K562 (cell line): ENCODE measurements around the gene ATP6V0A4. TPM values are rescaled to one million over a fixed set of nuclear protein-coding genes. Genes with fewer than 3 reads are reported as not detected.

Experiments used
- ATAC-seq: fragments of 200-7000 bp; cut with Tn5 transposase; 3 replicates; pipeline ENCODE4 v1.9.1; 2020; ENCODE audit warnings: moderate library complexity
- BruUV-seq: library from RNA; stranded (reverse); fragments of 400-500 nt; replicated peaks from 2 replicates; lab custom pipeline; 2021; lab: Mats Ljungman, UMichigan
- CTCF ChIA-PET: fragments of 300-600 bp; formaldehyde crosslinking; extraction: SDS; loops from one replicate; lab custom pipeline; 2021; ENCODE audit warnings: low intra/inter-chr PET ratio; lab: Yijun Ruan, JAX
- POLR2A ChIA-PET: fragments of 300-600, 350-650 bp; sonication (Branson Sonifier 250); formaldehyde crosslinking; extraction: SDS; loops from one replicate; lab custom pipeline; 2021; ENCODE audit warnings: antibody characterized with exemption, inconsistent platforms; lab: Yijun Ruan, JAX
- DNase-seq, 4 experiments: peaks; one replicate each; pipeline versions ENCODE4 v3.0.0 to v3.0.0-alpha.2; 2011 to 2018; ENCODE audit warnings: low spot score in 3 of 4, mixed read lengths in 3 of 4; ENCODE audit errors: extremely low read depth in 1 of 4
- FAIRE-seq: peaks from 2 replicates; lab custom pipeline; 2011; peaks lifted over from hg19 to GRCh38; lab: Jason Lieb, UNC
- H2AFZ ChIP-seq: 2 replicates; pipeline ENCODE4 v1.6.0; 2011; ENCODE audit warnings: low read depth, low read length, control low read depth, inconsistent platforms
- H3K27ac ChIP-seq: fragments of 200-600 bp; 3 replicates; pipeline ENCODE4 v1.8.0; 2011; ENCODE audit warnings: low read depth, mild to moderate bottlenecking, control low read depth, inconsistent platforms, low read length, moderate library complexity, mixed read lengths; ENCODE audit errors: extremely low read depth
- H3K27me3 ChIP-seq, 2 experiments: fragments of 300-600 bp in 1 of 2; 2 replicates in 1 of 2; 3 replicates in 1 of 2; pipeline versions ENCODE4 v1.6.0 to v1.8.0; 2011; ENCODE audit warnings: inconsistent platforms in 2 of 2, low read length in 2 of 2, mild to moderate bottlenecking in 1 of 2, mixed read lengths in 1 of 2, moderate library complexity in 1 of 2; ENCODE audit not compliant: control insufficient read depth in 2 of 2, insufficient read depth in 2 of 2
- H3K36me3 ChIP-seq: fragments of 300-600 bp; 3 replicates; pipeline ENCODE4 v1.8.0; 2011; ENCODE audit warnings: mild to moderate bottlenecking, low read length, inconsistent platforms; ENCODE audit not compliant: control insufficient read depth, insufficient read depth
- H3K4me1 ChIP-seq, 2 experiments: fragments of 200-600 bp in 1 of 2; replicated peaks in 1 of 2; 2 replicates in 1 of 2; 3 replicates in 1 of 2; pipeline versions ENCODE4 v1.5.1 to v1.8.0; 2011; ENCODE audit warnings: inconsistent platforms in 2 of 2, low read length in 2 of 2, mild to moderate bottlenecking in 1 of 2, mixed read lengths in 1 of 2, moderate library complexity in 1 of 2; ENCODE audit not compliant: control insufficient read depth in 2 of 2, insufficient read depth in 2 of 2
- H3K4me2 ChIP-seq: 2 replicates; pipeline ENCODE4 v1.6.1; 2011; ENCODE audit warnings: low read length, control low read depth, inconsistent platforms, mixed read lengths; ENCODE audit not compliant: insufficient read depth
- H3K4me3 ChIP-seq: fragments of 200-600 bp; sonication (generic), shearing (Covaris generic); 2 replicates; pipeline ENCODE4 v1.5.1; 2016; ENCODE audit warnings: control low read depth, inconsistent platforms
- H3K79me2 ChIP-seq: fragments of 200-600 bp; 3 replicates; pipeline ENCODE4 v1.8.0; 2011; ENCODE audit warnings: low read length, inconsistent platforms; ENCODE audit not compliant: control insufficient read depth, insufficient read depth
- H3K9ac ChIP-seq, 2 experiments: 2 replicates each; pipeline versions ENCODE4 v1.6.0 to v1.6.1; 2011; ENCODE audit warnings: low read depth in 2 of 2, low read length in 2 of 2, control low read depth in 1 of 2, inconsistent platforms in 1 of 2, mild to moderate bottlenecking in 1 of 2, mixed read lengths in 1 of 2; ENCODE audit not compliant: insufficient read depth in 1 of 2
- H3K9me1 ChIP-seq: one replicate; pipeline ENCODE4 v1.6.0; 2011; ENCODE audit warnings: inconsistent platforms, mild to moderate bottlenecking, low read length, moderate library complexity; ENCODE audit not compliant: control insufficient read depth, insufficient read depth
- H3K9me3 ChIP-seq: replicated peaks from 2 replicates; pipeline ENCODE4 v1.5.1; 2011; ENCODE audit warnings: low read depth, low read length, inconsistent platforms; ENCODE audit not compliant: control insufficient read depth, insufficient read depth
- H4K20me1 ChIP-seq: replicated peaks from 2 replicates; pipeline ENCODE4 v1.6.1; 2011; ENCODE audit warnings: low read length, inconsistent platforms, mixed read lengths; ENCODE audit not compliant: control insufficient read depth, insufficient read depth
- CEBPB ChIP-seq: fragments of 450-650 bp; IDR thresholded peaks from 2 replicates; pipeline ENCODE4 v1.6.1; 2016; ENCODE audit warnings: missing genetic modification characterization, missing compliant biosample characterization
- PTRF ChIP-seq: fragments of 450-650 bp; IDR thresholded peaks from 2 replicates; pipeline ENCODE4 v1.6.1; 2016; ENCODE audit warnings: mild to moderate bottlenecking, missing genetic modification characterization, missing compliant biosample characterization
- ZNF740 ChIP-seq, 3 experiments: fragments of 200-800 bp in 1 of 3; sonication (Bioruptor generic) in 1 of 3; sonication (generic) in 1 of 3; formaldehyde crosslinking in 1 of 3; IDR thresholded peaks; 2 replicates each; pipeline versions ENCODE4 v1.6.1 to v1.8.0; 2016 to 2022; ENCODE audit warnings: mild to moderate bottlenecking in 2 of 3, missing compliant biosample characterization in 2 of 3, missing genetic modification characterization in 2 of 3, missing genetic modification reagents in 1 of 3
- WGBS: fragments of 100-300 bp; shearing (Covaris generic); methylation state at CpG from one replicate; pipeline ENCODE4 v1.1.6; 2016; ENCODE audit warnings: low coverage, mixed read lengths; ENCODE audit not compliant: insufficient coverage; ENCODE audit errors: missing lambda C conversion rate; 5-methylcytosine and 5-hydroxymethylcytosine counted together
- in situ Hi-C: fragments of 300-500 bp; cut with MboI; formaldehyde crosslinking; loops from 4 replicates; pipeline ENCODE4 v1.15.0; 2018; ENCODE audit warnings: inconsistent platforms, mixed read lengths
- intact Hi-C: fragments of 100-400 bp; cut with micrococcal nuclease; formaldehyde crosslinking; loops from 2 replicates; pipeline ENCODE4 v1.14.2; 2022
- polyA plus RNA-seq, 8 experiments: library from polyadenylated mRNA; depleted of rRNA in 4 of 8; stranded (reverse) in 5 of 8; unstranded in 3 of 8; fragments of >200 nt; fragmentation: Nextera tagmentation in 2 of 8; fragmentation: Illumina TruSeq in 1 of 8; extraction: Ambion mirVana in 2 of 8; extraction: Trizol in 1 of 8; gene quantifications; 2 replicates each; pipeline versions ENCODE4 v1.2.1 to v1.2.3, GENCODE V29; 2011 to 2014; ENCODE audit warnings: inconsistent platforms in 1 of 8, missing spikeins in 1 of 8
- total RNA-seq, 7 experiments: library from RNA; depleted of rRNA in 6 of 7; stranded (reverse); fragments of >200 nt in 6 of 7; fragmentation: Illumina TruSeq in 2 of 7; extraction: Trizol in 2 of 7; gene quantifications; 2 replicates each; pipeline versions ENCODE4 v1.2.1 to v1.2.3, GENCODE V29; 2011 to 2021; ENCODE audit warnings: low replicate concordance in 1 of 7
- TF ChIP-seq, protein P1 (sequence below), 2 experiments: fragments of 200-800 bp in 1 of 2; sonication (Bioruptor generic) in 1 of 2; sonication (generic) in 1 of 2; formaldehyde crosslinking in 1 of 2; IDR thresholded peaks in 1 of 2; conservative IDR thresholded peaks in 1 of 2; 2 replicates each; pipeline versions ENCODE4 v1.5.0 to v1.6.1; 2016 to 2020; ENCODE audit warnings: missing compliant biosample characterization in 1 of 2, missing genetic modification characterization in 1 of 2, missing genetic modification reagents in 1 of 2

ATP6V0A4 gene
- total and polyA plus RNA-seq, 9 of the 15 experiments (the other 6 are each of a cell fraction or from before 2014, with no cell fraction given): 0.03 TPM; not detected in 8

DNA sequence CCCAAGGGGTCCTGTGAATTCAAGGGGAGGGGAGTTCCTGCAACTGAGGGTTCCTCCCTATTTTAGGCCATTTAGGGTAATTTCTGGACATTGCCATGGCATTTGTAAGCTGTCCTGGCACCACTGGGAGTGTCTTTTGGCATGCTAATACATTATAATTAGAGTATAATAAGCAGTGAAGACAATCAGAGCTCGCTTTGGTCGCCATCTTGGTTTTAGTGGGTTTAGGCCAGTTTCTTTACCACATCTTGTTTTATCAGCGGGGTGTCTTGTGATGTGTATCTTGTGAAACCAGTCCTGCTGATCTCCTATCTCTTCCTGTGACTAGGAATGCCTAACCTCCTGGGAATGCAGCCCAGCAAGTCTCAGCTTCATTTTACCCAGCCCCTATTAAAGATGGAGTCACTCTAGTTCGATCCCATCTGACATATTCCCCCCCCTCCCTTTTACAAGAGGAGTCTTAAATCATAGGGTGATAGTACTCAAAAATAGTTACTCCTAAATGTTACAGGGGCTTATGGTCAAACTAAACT is 140.1 kb downstream of the ATP6V0A4 start:
- no peak for FAIRE-seq
- intact Hi-C loops: no loop called here
- H3K4me3 ChIP-seq: no peak overlapping the region

More for the DNA sequence above, 140.1 kb downstream of the ATP6V0A4 start:
- ATAC-seq (no peak), DNase-seq (no peak)
- Histone ChIP-seq H3K9me3 (no peaks in the 10 kb centered on the region), H3K79me2 (no peaks in the 10 kb centered on the region), H3K4me1 (no peaks in the 10 kb centered on the region), H3K27ac (no peak overlapping the region), H3K4me2 (no peak overlapping the region), H4K20me1 (no peaks in the 10 kb centered on the region), H3K27me3 (peaks cover 19 to 20% of the 10 kb centered on the region in 2 experiments; a peak in 4 of 5 replicates), H3K9me1 (no peaks in the 10 kb centered on the region), H3K9ac (no peak overlapping the region), H3K36me3 (no peaks in the 10 kb centered on the region), H2AFZ (no peak overlapping the region)
- in situ Hi-C loops: no loop called here
- WGBS: under 1% methylated on average over 4 of the region's 4 CpGs
- peak; percentile 62; the same call in 1 of the 2 replicates for TF ChIP-seq PTRF (tag)
- TF ChIP-seq ZNF740 (CRISPR knock-in tag; IDR thresholded peaks at IDR 0.05): no peak
- 0 out of 4 replicates have a peak, but pooled peaks of 1 of the 2 experiments have one; percentile 28 for TF ChIP-seq ZNF740 (tag; IDR thresholded peaks at IDR 0.05)
- no peak for TF ChIP-seq CEBPB (tag)
- TF ChIP-seq, protein P1, sequence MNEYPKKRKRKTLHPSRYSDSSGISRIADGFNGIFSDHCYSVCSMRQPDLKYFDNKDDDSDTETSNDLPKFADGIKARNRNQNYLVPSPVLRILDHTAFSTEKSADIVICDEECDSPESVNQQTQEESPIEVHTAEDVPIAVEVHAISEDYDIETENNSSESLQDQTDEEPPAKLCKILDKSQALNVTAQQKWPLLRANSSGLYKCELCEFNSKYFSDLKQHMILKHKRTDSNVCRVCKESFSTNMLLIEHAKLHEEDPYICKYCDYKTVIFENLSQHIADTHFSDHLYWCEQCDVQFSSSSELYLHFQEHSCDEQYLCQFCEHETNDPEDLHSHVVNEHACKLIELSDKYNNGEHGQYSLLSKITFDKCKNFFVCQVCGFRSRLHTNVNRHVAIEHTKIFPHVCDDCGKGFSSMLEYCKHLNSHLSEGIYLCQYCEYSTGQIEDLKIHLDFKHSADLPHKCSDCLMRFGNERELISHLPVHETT (CRISPR knock-in tag; conservative IDR thresholded peaks at IDR 0.05 in 1 of 2, IDR thresholded peaks at IDR 0.05 in 1 of 2): peak in 1 of 2 experiments; percentile 43; a peak in 1 of 4 replicates
- no TSS peak for BruUV-seq
- CTCF ChIA-PET: no interaction called here
- POLR2A ChIA-PET: interaction anchor here (1.4 to 1.5 kb wide), 2 partner anchors 9 to 11 kb away, joined by 5 read pairs; no protein-coding TSS in a partner anchor
